SU-DHL-6 (cell line): ENCODE results near the gene OR5D18.

ENCODE experiments used
- CTCF ChIP-seq: fragments of 200-600 bp; sonication (generic); IDR thresholded peaks from one replicate; pipeline ENCODE4 v1.5.1; 2017; ENCODE audit warnings: antibody characterized with exemption, mild to moderate bottlenecking, low read length, moderate library complexity; ENCODE audit not compliant: insufficient read depth, poor library complexity, severe bottlenecking
- EZH2phosphoT487 ChIP-seq: fragments of 200-600 bp; sonication (generic), shearing (Covaris generic); conservative IDR thresholded peaks from 2 replicates; pipeline ENCODE4 v1.6.1; 2018; ENCODE audit warnings: mild to moderate bottlenecking, antibody characterized with exemption, low read length, moderate library complexity, mixed read lengths

- TF ChIP-seq CTCF (no peak), EZH2phosphoT487 (no peak)
Measured at GRCh38 chr11:55773138-55773537, 46.3 kb upstream of the OR5D18 start, which contains the start of gene OR5D13.
